ENCODE results near the gene METTL22. TPM values are rescaled to one million over a fixed set of nuclear protein-coding genes. Genes with fewer than 3 reads are reported as not detected.
"Not testable (repeated sequence)": the region's sequence is repeated elsewhere in the genome, so short reads cannot be mapped to it uniquely, and the experiment has no call there.

METTL22 gene
- total RNA-seq, 1 donor from 2014 or later, result 29.3 TPM

- ATAC-seq (no peak), DNase-seq (ENCODE audit: missing footprints) (no peak)
- intact Hi-C loops (cut with DNase I), result no loop called here
These were observed 28.5 kb downstream of the METTL22 start for GRCh38 chr16:8649829-8650554.

DNA sequence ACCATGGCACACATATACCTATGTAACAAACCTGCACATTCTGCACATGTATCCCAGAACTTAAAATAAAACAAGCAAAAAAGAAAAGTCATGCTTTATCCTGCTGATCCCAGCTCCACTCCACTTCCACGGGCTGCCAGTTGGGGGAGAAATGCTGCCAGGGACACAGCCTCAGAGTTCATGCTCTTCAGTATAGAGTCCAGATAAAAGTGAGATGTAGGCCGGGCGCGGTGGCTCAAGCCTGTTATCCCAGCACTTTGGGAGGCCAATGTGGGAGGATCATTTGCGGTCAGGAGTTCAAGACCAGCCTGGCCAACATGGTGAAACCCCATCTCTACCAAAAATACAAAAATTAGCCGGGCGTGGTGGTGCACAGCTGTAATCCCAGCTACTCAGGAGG is 30.5 kb downstream of the METTL22 start:
- DNase-seq (ENCODE audit: missing footprints); intact Hi-C loops (cut with DNase I); ATAC-seq: not testable (repeated sequence)

DNA sequence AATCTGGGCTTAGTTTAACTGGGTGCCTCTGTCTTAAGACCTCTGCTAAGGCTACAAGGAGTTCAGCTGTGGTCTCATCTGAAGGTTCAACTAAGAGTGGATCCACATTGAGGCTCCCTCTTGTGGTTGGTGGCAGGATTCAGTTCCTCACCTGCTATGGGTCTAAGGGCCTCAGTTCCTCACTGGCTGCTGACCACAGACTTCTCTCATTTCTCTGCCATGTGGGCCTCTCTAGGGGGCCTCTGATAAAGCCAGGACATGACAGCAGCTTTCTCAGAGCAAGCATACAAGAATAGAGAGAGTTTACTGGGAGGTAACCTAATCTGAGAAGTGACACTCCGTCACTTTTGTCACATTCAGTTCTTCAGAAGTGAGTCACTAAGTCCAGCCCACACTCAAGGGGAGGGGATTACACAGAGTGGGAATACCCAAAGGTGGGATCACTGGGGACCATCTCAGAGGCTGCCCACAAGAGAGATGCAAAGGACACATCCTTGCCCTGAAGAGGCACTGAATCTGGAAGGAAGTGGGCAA is 33.8 kb downstream of the METTL22 start:
- intact Hi-C loops (cut with DNase I), result no loop called here
- ATAC-seq (no peak), DNase-seq (ENCODE audit: missing footprints) (no peak)

DNA sequence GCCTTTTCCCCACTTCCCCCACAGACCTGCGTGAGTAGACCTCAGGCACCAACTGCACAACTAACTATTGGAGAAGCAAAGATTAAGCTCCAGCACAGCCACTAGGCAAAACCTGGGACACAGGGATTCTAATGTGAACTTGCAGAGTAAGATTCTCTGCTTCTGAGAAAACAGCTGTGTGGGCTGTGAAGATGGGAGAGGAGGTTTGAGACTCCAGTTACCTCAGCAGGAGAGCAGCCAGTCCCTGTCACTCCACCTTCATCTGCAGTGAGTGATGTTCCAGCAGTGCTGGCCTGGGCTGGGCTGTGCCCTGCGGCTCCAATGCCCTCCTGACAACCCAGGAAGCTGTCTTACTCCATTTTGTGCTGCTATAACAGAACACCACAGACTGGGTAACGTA is 34.9 kb downstream of the METTL22 start:
- intact Hi-C loops (cut with DNase I), result no loop called here
- DNase-seq (ENCODE audit: missing footprints) (no peak), ATAC-seq (no peak)

DNA sequence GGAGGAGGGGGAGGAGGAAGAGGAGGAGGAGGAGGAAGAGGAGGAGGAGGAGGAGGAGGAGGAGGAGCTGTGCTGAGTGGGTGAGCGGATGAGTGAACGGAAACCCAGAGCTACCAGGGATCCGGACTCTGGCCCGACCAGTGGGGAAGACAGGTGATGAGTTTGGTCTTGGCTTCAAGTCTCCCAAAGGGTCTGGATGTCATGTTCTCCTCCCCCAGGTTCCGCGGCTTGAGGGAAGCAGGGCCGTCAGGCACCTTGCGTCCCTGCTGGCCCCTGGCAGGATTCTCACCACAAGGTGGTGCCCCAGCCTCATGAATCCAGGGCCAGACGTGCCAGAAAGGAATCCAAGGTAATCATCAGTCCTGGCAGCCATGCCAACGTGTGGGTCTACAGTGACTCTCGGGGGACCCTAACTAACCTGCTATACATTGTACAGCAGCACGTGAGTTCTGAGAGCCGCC is 39.4 kb downstream of the METTL22 start:
- ATAC-seq (peak; percentile 88), DNase-seq (ENCODE audit: missing footprints) (peak; percentile 67)
- intact Hi-C loops (cut with DNase I), result loop anchor here (1.0 to 10.0 kb wide), 2 partner anchors 131 to 354 kb away; no protein-coding TSS in a partner anchor

DNA sequence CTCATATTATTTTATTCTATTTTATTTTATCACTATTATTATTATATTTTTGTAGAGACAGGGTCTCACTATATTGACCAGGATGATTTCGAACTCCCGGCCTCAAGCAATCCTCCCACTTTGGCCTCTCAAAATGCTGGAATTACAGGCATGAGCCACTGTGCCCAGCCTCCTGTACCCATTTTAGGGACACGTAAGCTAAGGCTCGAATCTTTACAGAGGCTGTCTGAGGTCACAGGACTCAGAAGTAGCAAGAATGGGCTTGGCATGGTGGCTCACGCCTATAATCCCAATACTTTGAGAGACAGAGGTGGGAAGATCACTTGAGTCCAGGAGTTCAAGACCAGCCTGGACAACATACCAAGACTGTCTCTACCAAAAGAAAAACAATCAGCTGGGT is 40.2 kb downstream of the METTL22 start:
- intact Hi-C loops (cut with DNase I), result loop anchor here (1.0 to 10.0 kb wide), 2 partner anchors 131 to 353 kb away; no protein-coding TSS in a partner anchor
- DNase-seq (ENCODE audit: missing footprints) (no peak), ATAC-seq (no peak)

- intact Hi-C loops (cut with DNase I), result loop anchor here (2.0 to 10.0 kb wide), 2 partner anchors 217 to 351 kb away; no protein-coding TSS in a partner anchor
- ATAC-seq (no peak), DNase-seq (ENCODE audit: missing footprints) (no peak)
These were observed 41.9 kb downstream of the METTL22 start for GRCh38 chr16:8663192-8664089.

DNA sequence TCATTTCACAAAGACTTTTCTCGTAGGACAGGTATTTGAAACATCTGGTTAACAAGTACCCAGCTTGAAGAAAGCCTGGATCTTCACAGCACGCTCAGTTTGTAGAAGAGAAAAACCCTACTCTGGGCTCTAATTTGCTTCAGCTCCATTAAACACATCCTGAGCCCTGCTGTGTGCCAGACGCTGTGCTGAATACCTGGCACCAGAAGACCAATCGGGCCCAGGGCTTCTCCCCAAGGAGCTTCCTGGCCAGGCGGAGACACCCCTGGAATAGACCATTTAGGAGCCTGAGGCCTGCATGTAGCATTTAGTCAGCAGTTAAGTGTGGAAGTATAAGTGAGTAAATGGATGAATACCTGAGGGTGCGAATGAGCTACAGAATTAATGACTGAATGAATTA is 44.0 kb downstream of the METTL22 start:
- no peak for ATAC-seq
- no peak for DNase-seq (ENCODE audit: missing footprints)
- intact Hi-C loops (cut with DNase I), result loop anchor here (2.0 to 10.0 kb wide), 2 partner anchors 215 to 349 kb away; no protein-coding TSS in a partner anchor

DNA sequence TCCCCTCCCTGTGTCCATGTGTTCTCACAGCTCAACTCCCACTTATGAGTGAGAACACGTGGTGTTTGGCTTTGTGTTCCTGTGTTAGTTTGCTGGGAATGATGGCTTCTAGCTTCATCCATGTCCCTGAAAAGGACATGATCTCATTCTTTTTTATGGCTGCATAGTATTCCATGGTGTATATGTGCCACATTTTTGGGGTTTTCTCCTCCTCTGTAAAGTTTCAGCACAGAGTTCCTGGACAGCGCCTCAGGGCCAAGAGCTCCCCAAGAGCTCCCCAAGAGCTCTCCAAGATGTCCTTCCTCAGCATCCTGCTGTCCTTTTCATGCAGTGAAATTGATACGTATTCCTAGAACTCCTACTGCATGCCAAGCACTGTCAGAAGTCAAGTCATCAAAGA is 46.0 kb downstream of the METTL22 start:
- no peak for DNase-seq (ENCODE audit: missing footprints)
- intact Hi-C loops (cut with DNase I), result loop anchor here (10.0 kb wide), 1 partner anchor 347 kb away; no protein-coding TSS in a partner anchor
- ATAC-seq, result no peak

DNA sequence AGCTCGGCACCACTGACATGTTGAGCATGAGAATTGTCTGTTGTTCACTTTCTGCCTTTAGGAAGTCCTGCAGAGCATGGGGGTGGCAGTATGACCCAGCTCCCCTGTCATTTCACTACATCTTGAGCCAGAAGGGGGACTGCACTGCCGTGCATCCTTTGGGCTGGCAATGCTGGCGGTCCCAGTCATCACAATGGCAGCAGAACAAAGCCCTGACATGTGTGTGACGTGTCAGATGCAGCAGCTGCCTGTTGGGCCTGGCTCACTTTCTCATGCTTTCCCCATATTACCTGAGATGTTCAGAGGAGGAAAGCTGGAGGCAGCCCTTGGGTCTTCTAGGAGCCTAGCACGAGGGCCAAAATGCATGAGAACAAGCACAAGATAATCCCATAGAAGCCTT is 46.6 kb downstream of the METTL22 start:
- ATAC-seq, result no peak
- intact Hi-C loops (cut with DNase I), result loop anchor here (10.0 kb wide), 1 partner anchor 347 kb away; no protein-coding TSS in a partner anchor
- no peak for DNase-seq (ENCODE audit: missing footprints)

DNA sequence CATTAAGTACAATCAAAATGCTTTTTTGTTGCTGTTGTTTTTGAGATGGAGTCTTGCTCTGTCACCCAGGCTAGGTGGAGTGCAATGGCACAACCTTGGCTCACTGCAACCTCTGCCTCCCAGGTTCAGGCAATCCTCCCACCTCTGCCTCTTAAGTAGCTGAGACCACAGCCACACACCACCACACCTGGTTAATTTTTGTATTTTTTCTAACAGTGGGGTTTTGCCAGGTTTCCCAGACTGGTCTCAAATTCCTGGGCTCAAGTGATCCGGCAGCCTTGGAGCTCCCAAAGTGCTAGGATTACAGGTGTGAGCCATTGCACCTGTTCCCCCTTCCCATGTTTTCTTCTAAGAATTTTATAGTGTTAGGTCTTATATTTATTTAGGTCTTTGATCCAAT is 48.0 kb downstream of the METTL22 start:
- DNase-seq (ENCODE audit: missing footprints) (no peak), ATAC-seq (no peak)
- intact Hi-C loops (cut with DNase I), result loop anchor here (10.0 kb wide), 1 partner anchor 345 kb away; no protein-coding TSS in a partner anchor

DNA sequence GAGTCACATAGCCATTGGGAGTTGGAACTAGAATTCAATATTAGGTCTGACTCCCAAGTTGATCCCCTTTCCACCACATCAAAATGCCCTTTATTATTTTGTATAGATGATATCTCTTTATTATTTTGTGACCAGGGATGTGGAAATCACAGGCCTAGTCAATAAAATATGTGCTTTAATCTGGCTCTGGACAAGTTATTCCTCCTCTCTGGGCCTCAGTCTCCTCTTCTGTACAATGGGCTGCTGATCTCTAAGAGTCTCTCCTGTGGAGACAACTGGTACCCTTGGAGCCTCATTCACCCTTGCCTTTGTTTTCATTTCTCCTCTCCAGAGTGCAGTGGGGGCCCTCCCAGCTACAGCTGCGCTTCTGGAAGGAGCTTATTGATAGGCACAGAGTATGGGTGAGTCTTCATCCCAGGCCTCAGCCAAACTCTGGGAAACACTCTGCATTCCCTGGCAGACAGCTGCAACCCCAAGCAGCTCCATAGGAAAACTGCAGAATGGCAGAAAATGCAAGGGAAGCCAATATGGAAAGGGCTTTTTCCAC is 48.6 kb downstream of the METTL22 start:
- intact Hi-C loops (cut with DNase I), result no loop called here
- DNase-seq (ENCODE audit: missing footprints), result no peak
- ATAC-seq, result no peak

- intact Hi-C loops (cut with DNase I), result no loop called here
- DNase-seq (ENCODE audit: missing footprints) (no peak), ATAC-seq (peak; percentile 47)
These were observed 52.3 kb downstream of the METTL22 start for GRCh38 chr16:8673611-8674412.

- peak; percentile 94 for DNase-seq (ENCODE audit: missing footprints)
- ATAC-seq, result peak; percentile 100
- intact Hi-C loops (cut with DNase I), result no loop called here
These were observed 53.0 kb downstream of the METTL22 start, which contains the start of gene ABAT for GRCh38 chr16:8674413-8675022. ABAT (plus strand) TSS chr16:8674617; CDS start chr16:8735740, 61,123 bp downstream.

DNA sequence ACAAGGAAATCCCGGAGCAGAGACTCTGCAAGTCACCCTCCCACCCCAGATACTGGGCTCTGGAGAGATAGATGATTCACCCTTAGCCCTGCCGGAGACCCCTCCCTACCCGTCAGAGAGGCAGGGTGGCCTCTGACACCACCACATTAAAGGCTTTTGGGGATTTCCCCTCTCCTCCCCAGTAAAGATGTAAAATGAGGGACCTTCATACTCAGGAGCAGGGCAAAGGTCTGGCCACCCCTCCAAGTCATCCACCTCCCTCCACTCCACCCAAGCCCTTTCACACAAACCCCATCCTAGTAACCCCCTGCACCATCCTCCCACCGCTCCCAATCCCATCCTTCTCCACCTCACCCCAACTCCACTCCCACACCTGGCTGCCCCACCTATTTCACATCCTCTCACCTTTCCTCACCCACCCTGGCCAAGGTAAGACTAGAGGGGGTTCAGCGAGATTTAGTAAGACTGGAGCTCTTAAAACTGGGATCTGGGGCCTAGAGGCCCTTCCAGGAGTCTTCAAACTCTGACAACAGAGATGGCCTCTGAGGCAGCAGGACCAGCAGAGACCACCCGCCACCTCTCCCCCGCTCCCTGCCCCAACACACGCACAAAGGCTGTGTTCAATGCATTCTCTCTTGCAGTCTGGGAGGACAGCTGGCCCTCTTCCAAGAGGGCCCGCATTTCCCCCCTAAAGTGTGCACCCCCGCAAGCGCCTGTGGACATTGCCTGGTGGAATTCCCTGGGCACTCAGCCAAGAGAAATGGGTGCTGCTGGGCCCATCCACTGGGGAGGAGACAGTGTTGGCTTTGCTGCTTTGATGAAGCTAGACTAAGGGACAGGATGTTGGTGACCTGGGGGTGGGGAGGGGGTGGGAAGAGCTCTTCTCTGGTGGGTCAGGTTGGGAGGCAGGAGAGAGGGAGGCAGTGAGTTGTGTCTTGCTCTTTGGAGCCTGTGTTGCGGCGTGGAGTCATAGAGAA is 54.0 kb downstream of the METTL22 start:
- ATAC-seq (no peak), DNase-seq (ENCODE audit: missing footprints) (no peak)
- intact Hi-C loops (cut with DNase I), result no loop called here

DNA sequence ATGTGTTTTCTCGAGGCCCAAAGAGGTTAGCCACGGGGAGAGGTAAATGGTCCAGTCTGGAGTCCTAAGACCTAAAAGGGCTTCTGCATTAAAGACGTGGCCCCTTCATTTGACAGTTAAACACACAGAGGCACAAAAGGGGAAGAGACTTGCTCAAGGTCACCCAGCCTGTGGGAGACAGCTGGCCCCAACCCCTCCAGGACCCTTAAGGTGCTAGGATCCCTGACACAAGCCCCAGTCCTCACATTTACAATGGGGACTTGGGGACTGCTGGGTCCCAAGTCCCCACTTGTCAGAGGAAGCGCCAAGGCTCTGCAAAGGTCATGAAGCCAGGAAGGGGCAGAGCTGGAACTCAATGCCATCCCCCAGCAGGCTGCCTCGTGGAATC is 54.7 kb downstream of the METTL22 start:
- intact Hi-C loops (cut with DNase I), result no loop called here

More for the DNA sequence above, 54.7 kb downstream of the METTL22 start:
- ATAC-seq (no peak), DNase-seq (ENCODE audit: missing footprints) (no peak)
